Measurements from ENCODE around the gene LIN7A.
A peak's percentile ranks its signal among the peaks of the same experiment; 100 is the strongest.
"Not testable (repeated sequence)": the region's sequence is repeated elsewhere in the genome, so short reads cannot be mapped to it uniquely, and the experiment has no call there.

Gene LIN7A

DNA sequence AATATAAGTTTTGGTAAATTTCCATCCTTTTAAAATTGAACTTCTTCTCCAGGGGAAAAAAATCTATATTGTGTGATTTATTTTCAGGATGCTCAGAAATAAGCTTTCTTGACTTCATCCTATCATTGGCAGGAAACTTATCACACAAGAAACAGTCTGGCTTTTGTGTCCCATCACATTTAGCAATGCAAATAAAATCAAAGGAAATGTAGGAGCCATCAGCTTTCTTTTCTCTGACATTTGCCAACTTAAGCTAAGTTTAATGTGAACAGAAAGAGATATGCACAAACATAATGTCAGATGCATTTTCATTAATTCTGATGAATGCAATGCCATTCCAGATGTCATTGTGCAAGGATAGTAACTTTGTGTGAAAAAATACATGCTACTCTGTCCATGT is 56.6 kb downstream of the LIN7A start:
- Histone ChIP-seq H3K9ac (ENCODE audit: low read length) (no peak overlapping the region), H3K4me2 (ENCODE audit: low read length, poor library complexity, severe bottlenecking) (no peak overlapping the region), H3K4ac (ENCODE audit: low read depth in 1 of 2, low read length in 2 of 2) (no peak overlapping the region), H2BK5ac (ENCODE audit: low read depth, low read length, poor library complexity, severe bottlenecking) (no peak overlapping the region), H4K91ac (ENCODE audit: low read length) (no peak overlapping the region), H2AK5ac (ENCODE audit: low read length, severe bottlenecking) (no peak overlapping the region), H3K27me3 (ENCODE audit: control insufficient read depth in 1 of 2, insufficient read depth in 1 of 2, low read length in 2 of 2) (no peaks in the 10 kb centered on the region), H3K27ac (ENCODE audit: low read length, poor library complexity, severe bottlenecking) (no peak overlapping the region), H3K18ac (ENCODE audit: low read depth in 1 of 2, low read length in 2 of 2) (no peak overlapping the region), H2AFZ (ENCODE audit: low read depth, low read length) (no peak overlapping the region), H3K14ac (ENCODE audit: low read length in 2 of 2) (no peak overlapping the region), H2BK12ac (ENCODE audit: low read length in 2 of 2) (no peak overlapping the region), H3K9me3 (ENCODE audit: control insufficient read depth, low read length) (no peaks in the 10 kb centered on the region), H3K4me3 (ENCODE audit: insufficient read depth in 1 of 2, low read depth in 1 of 2, low read length in 2 of 2) (no peak overlapping the region), H2BK120ac (ENCODE audit: low read depth, low read length) (no peak overlapping the region), H3K23ac (ENCODE audit: low read length in 2 of 2) (no peak overlapping the region), H3K79me1 (replicated peaks; ENCODE audit: low read length, poor library complexity, severe bottlenecking) (peaks cover 4% of the 10 kb centered on the region), H3K36me3 (ENCODE audit: control insufficient read depth in 1 of 2, insufficient read depth in 2 of 2, low read depth in 1 of 2, low read length in 2 of 2) (no peaks in the 10 kb centered on the region), H3K4me1 (ENCODE audit: control insufficient read depth, insufficient read depth, low read depth, low read length) (no peaks in the 10 kb centered on the region), H2BK15ac (ENCODE audit: low read depth, poor library complexity, severe bottlenecking) (no peak overlapping the region), H4K8ac (ENCODE audit: low read length) (no peak overlapping the region)
- no peak for DNase-seq

DNA sequence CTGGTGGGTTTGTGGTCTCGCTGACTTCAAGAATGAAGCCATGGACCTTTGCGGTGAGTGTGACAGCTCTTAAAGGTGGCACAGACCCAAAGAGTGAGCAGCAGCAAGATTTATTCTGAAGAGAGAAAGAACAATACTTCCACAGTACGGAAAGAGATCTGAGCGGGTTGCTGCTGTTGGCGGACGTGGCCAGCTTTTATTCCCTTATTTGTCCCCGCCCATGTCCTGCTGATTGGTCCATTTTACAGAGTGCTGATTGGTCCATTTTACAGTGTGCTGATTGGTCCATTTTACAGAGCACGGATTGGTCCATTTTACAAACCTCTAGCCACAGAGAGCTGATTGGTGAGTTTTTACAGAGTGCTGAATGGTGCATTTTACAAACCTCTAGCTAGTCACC is 59.3 kb downstream of the LIN7A start:
- H4K8ac ChIP-seq (ENCODE audit: low read length); H2BK15ac ChIP-seq (ENCODE audit: low read depth, poor library complexity, severe bottlenecking); H3K4me3 ChIP-seq (ENCODE audit: insufficient read depth in 1 of 2, low read depth in 1 of 2, low read length in 2 of 2); H3K23ac ChIP-seq (ENCODE audit: low read length in 2 of 2); DNase-seq; H3K4me2 ChIP-seq (ENCODE audit: low read length, poor library complexity, severe bottlenecking); H3K9me3 ChIP-seq (ENCODE audit: control insufficient read depth, low read length); H4K91ac ChIP-seq (ENCODE audit: low read length); H3K27me3 ChIP-seq (ENCODE audit: control insufficient read depth in 1 of 2, insufficient read depth in 1 of 2, low read length in 2 of 2); H3K9ac ChIP-seq (ENCODE audit: low read length); H2AFZ ChIP-seq (ENCODE audit: low read depth, low read length); H3K27ac ChIP-seq (ENCODE audit: low read length, poor library complexity, severe bottlenecking); H2BK120ac ChIP-seq (ENCODE audit: low read depth, low read length); H3K4ac ChIP-seq (ENCODE audit: low read depth in 1 of 2, low read length in 2 of 2); H3K18ac ChIP-seq (ENCODE audit: low read depth in 1 of 2, low read length in 2 of 2); H2BK5ac ChIP-seq (ENCODE audit: low read depth, low read length, poor library complexity, severe bottlenecking); H3K14ac ChIP-seq (ENCODE audit: low read length in 2 of 2); H3K4me1 ChIP-seq (ENCODE audit: control insufficient read depth, insufficient read depth, low read depth, low read length); H2BK12ac ChIP-seq (ENCODE audit: low read length in 2 of 2); H3K79me1 ChIP-seq (replicated peaks; ENCODE audit: low read length, poor library complexity, severe bottlenecking); H2AK5ac ChIP-seq (ENCODE audit: low read length, severe bottlenecking); H3K36me3 ChIP-seq (ENCODE audit: control insufficient read depth in 1 of 2, insufficient read depth in 2 of 2, low read depth in 1 of 2, low read length in 2 of 2): not testable (repeated sequence)
- WGBS, result 96% methylated on average over 8 of the region's 8 CpGs

DNA sequence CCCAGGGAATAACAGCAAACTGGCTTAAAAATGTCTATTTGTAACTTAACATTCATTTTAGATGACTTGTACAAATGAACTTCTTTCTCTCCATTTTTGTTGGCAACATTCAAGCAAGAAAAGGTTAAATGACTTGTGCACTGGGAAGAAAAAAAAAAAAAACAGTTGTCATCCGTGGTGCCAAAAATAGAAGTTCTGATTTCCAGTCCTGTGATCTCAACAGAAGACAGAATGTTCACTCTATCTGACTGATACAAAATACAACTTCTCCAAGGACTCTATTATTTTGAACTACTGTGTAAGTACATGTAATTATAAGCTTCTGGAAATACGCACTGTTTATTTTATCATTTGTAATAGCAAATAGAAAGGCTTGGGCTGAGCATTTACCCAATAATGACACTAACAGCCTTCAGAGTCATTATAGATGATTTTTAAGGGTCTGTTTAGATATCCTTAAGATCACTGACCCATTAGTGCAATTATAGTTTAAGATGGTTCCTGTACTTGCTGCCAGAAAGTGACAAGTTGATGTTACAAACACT is 59.9 kb downstream of the LIN7A start:
- no peaks in the 10 kb centered on the region for H3K4me1 ChIP-seq (ENCODE audit: control insufficient read depth, insufficient read depth, low read depth, low read length)
- no CpG with 5 or more reads among the region's 2 CpGs for WGBS

DNA sequence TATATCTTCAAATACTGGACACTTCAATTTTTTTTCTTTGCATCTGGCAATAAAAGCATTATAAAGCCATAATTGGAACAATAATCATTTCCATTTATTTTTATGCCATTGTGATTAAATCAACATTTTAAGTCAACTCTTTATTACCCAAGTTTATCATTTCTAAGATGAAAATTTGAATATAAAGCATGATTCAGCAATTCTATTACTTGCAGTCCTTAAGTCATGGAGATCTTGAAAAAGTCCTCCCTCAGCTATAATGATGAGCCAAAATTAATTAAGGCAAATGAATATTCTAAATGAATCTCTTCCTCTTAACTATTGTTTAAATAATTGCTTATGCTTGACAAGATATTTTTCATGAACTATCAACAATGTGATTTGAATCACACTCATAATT is 65.7 kb downstream of the LIN7A start:
- no peak overlapping the region for H3K4me2 ChIP-seq (ENCODE audit: low read length, poor library complexity, severe bottlenecking)
- H3K18ac ChIP-seq (ENCODE audit: low read depth in 1 of 2, low read length in 2 of 2), result no peak overlapping the region
- H4K91ac ChIP-seq (ENCODE audit: low read length), result no peak overlapping the region
- H2AK5ac ChIP-seq (ENCODE audit: low read length, severe bottlenecking), result no peak overlapping the region
- H2BK120ac ChIP-seq (ENCODE audit: low read depth, low read length), result no peak overlapping the region
- no peak overlapping the region for H3K23ac ChIP-seq (ENCODE audit: low read length in 2 of 2)
- H2BK5ac ChIP-seq (ENCODE audit: low read depth, low read length, poor library complexity, severe bottlenecking), result no peak overlapping the region
- H3K4me1 ChIP-seq (ENCODE audit: control insufficient read depth, insufficient read depth, low read depth, low read length), result peaks cover 2% of the 10 kb centered on the region
- no peaks in the 10 kb centered on the region for H3K36me3 ChIP-seq (ENCODE audit: control insufficient read depth in 1 of 2, insufficient read depth in 2 of 2, low read depth in 1 of 2, low read length in 2 of 2)
- no peak overlapping the region for H2BK15ac ChIP-seq (ENCODE audit: low read depth, poor library complexity, severe bottlenecking)
- H2BK12ac ChIP-seq (ENCODE audit: low read length in 2 of 2), result no peak overlapping the region
- H2AFZ ChIP-seq (ENCODE audit: low read depth, low read length), result no peak overlapping the region
- no peak overlapping the region for H4K8ac ChIP-seq (ENCODE audit: low read length)
- H3K4me3 ChIP-seq (ENCODE audit: insufficient read depth in 1 of 2, low read depth in 1 of 2, low read length in 2 of 2), result no peak overlapping the region
- H3K9ac ChIP-seq (ENCODE audit: low read length), result no peak overlapping the region
- no peak overlapping the region for H3K14ac ChIP-seq (ENCODE audit: low read length in 2 of 2)
- peaks cover 13% of the 10 kb centered on the region for H3K79me1 ChIP-seq (replicated peaks; ENCODE audit: low read length, poor library complexity, severe bottlenecking)
- H3K27ac ChIP-seq (ENCODE audit: low read length, poor library complexity, severe bottlenecking), result no peak overlapping the region
- no peaks in the 10 kb centered on the region for H3K9me3 ChIP-seq (ENCODE audit: control insufficient read depth, low read length)
- no peaks in the 10 kb centered on the region for H3K27me3 ChIP-seq (ENCODE audit: control insufficient read depth in 1 of 2, insufficient read depth in 1 of 2, low read length in 2 of 2)
- DNase-seq, result no peak
- H3K4ac ChIP-seq (ENCODE audit: low read depth in 1 of 2, low read length in 2 of 2), result no peak overlapping the region

More for the DNA sequence above, 59.9 kb downstream of the LIN7A start:
- no peak overlapping the region for H2AK5ac ChIP-seq (ENCODE audit: low read length, severe bottlenecking)
- no peak overlapping the region for H3K4ac ChIP-seq (ENCODE audit: low read depth in 1 of 2, low read length in 2 of 2)
- H2BK12ac ChIP-seq (ENCODE audit: low read length in 2 of 2), result no peak overlapping the region
- no peak overlapping the region for H4K8ac ChIP-seq (ENCODE audit: low read length)
- H2BK15ac ChIP-seq (ENCODE audit: low read depth, poor library complexity, severe bottlenecking), result no peak overlapping the region
- DNase-seq, result peak; percentile 14
- peaks cover 11% of the 10 kb centered on the region for H3K79me1 ChIP-seq (replicated peaks; ENCODE audit: low read length, poor library complexity, severe bottlenecking)
- no peak overlapping the region for H3K23ac ChIP-seq (ENCODE audit: low read length in 2 of 2)
- no peaks in the 10 kb centered on the region for H3K27me3 ChIP-seq (ENCODE audit: control insufficient read depth in 1 of 2, insufficient read depth in 1 of 2, low read length in 2 of 2)
- no peaks in the 10 kb centered on the region for H3K9me3 ChIP-seq (ENCODE audit: control insufficient read depth, low read length)
- H2AFZ ChIP-seq (ENCODE audit: low read depth, low read length), result no peak overlapping the region
- no peak overlapping the region for H2BK5ac ChIP-seq (ENCODE audit: low read depth, low read length, poor library complexity, severe bottlenecking)
- H4K91ac ChIP-seq (ENCODE audit: low read length), result no peak overlapping the region
- no peaks in the 10 kb centered on the region for H3K36me3 ChIP-seq (ENCODE audit: control insufficient read depth in 1 of 2, insufficient read depth in 2 of 2, low read depth in 1 of 2, low read length in 2 of 2)
- peak overlapping the region in 1 of 2 experiments; percentile 43 for H3K4me3 ChIP-seq (ENCODE audit: insufficient read depth in 1 of 2, low read depth in 1 of 2, low read length in 2 of 2)
- H3K14ac ChIP-seq (ENCODE audit: low read length in 2 of 2), result no peak overlapping the region
- H3K9ac ChIP-seq (ENCODE audit: low read length), result peak overlapping the region; percentile 52
- no peak overlapping the region for H3K27ac ChIP-seq (ENCODE audit: low read length, poor library complexity, severe bottlenecking)
- H3K18ac ChIP-seq (ENCODE audit: low read depth in 1 of 2, low read length in 2 of 2), result no peak overlapping the region
- H3K4me2 ChIP-seq (ENCODE audit: low read length, poor library complexity, severe bottlenecking), result no peak overlapping the region
- H2BK120ac ChIP-seq (ENCODE audit: low read depth, low read length), result no peak overlapping the region

All from mesenchymal stem cell (in vitro differentiated cells and primary cell).